Measurements from ENCODE around the gene EZH1. TPM values are rescaled to one million over a fixed set of nuclear protein-coding genes. Genes with fewer than 3 reads are reported as not detected.
A peak's percentile ranks its signal among the peaks of the same experiment; 100 is the strongest.

Gene EZH1
- total RNA-seq, 4 donors from 2014 or later, result 33.2 to 105 (median 51.0) TPM

GRCh38 chr17:42754782-42755181 is 9.9 kb upstream of the EZH1 start:
- WGBS, result 53% methylated on average over 3 of the region's 3 CpGs
- peaks cover 24% of the 10 kb centered on the region for H3K4me1 ChIP-seq
- H3K27me3 ChIP-seq, result no peaks in the 10 kb centered on the region
- peak in 1 of 2 donors; percentile 91 for DNase-seq (ENCODE audit: low spot score in 2 of 2)
- H3K36me3 ChIP-seq, result no peaks in the 10 kb centered on the region
- H3K9me3 ChIP-seq, result no peaks in the 10 kb centered on the region
- TF ChIP-seq, protein P1, sequence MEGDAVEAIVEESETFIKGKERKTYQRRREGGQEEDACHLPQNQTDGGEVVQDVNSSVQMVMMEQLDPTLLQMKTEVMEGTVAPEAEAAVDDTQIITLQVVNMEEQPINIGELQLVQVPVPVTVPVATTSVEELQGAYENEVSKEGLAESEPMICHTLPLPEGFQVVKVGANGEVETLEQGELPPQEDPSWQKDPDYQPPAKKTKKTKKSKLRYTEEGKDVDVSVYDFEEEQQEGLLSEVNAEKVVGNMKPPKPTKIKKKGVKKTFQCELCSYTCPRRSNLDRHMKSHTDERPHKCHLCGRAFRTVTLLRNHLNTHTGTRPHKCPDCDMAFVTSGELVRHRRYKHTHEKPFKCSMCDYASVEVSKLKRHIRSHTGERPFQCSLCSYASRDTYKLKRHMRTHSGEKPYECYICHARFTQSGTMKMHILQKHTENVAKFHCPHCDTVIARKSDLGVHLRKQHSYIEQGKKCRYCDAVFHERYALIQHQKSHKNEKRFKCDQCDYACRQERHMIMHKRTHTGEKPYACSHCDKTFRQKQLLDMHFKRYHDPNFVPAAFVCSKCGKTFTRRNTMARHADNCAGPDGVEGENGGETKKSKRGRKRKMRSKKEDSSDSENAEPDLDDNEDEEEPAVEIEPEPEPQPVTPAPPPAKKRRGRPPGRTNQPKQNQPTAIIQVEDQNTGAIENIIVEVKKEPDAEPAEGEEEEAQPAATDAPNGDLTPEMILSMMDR (IDR thresholded peaks at IDR 0.05), result no peak
- TF ChIP-seq POLR2AphosphoS5 (IDR thresholded peaks at IDR 0.05), result no peak
- TF ChIP-seq POLR2A (IDR thresholded peaks at IDR 0.05), result no peak
- no peak for TF ChIP-seq EP300 (IDR thresholded peaks at IDR 0.05)
- no peak overlapping the region for H3K27ac ChIP-seq
- H3K4me3 ChIP-seq, result no peak overlapping the region

DNA sequence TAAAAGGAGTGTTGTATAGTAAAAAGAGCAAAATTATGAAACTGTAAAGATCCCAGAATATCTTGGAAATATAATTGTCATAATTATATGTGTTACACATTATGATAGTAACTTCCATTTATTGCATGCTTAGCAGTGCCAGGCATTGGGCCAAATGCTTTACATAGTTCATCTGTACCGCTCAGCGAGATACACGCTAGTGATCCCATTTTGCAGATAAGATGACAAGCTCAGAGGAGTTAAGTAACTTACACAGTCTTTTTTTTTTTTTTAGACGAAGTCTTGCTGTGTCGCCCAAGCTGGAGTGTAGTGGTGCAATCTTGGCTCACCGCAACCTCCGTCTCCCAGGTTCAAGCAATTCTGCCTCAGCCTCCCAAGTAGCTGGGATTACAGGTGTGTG is 6.8 kb upstream of the EZH1 start:
- WGBS, result 67% methylated on average over 7 of the region's 7 CpGs

GRCh38 chr17:42750739-42751344 is 6.0 kb upstream of the EZH1 start:
- H3K27me3 ChIP-seq, result no peaks in the 10 kb centered on the region
- whole genome bisulfite sequencing, result 40% methylated on average over 3 of the region's 3 CpGs
- H3K4me1 ChIP-seq, result peaks cover 36% of the 10 kb centered on the region
- no peak overlapping the region for H3K4me3 ChIP-seq
- H3K27ac ChIP-seq, result peak overlapping the region; percentile 87
- H3K36me3 ChIP-seq, result no peaks in the 10 kb centered on the region
- DNase-seq (ENCODE audit: low spot score in 2 of 2), result no peak
- TF ChIP-seq, protein P1 (IDR thresholded peaks at IDR 0.05), result no peak
- TF ChIP-seq POLR2A (IDR thresholded peaks at IDR 0.05) (no peak), EP300 (IDR thresholded peaks at IDR 0.05) (no peak), POLR2AphosphoS5 (IDR thresholded peaks at IDR 0.05) (no peak)
- H3K9me3 ChIP-seq, result no peaks in the 10 kb centered on the region

More for the DNA sequence above, 6.8 kb upstream of the EZH1 start:
- H3K9me3 ChIP-seq, result no peaks in the 10 kb centered on the region
- H3K27ac ChIP-seq, result no peak overlapping the region
- no peaks in the 10 kb centered on the region for H3K27me3 ChIP-seq
- H3K4me1 ChIP-seq, result peaks cover 36% of the 10 kb centered on the region
- TF ChIP-seq POLR2A (IDR thresholded peaks at IDR 0.05) (no peak), EP300 (IDR thresholded peaks at IDR 0.05) (no peak), POLR2AphosphoS5 (IDR thresholded peaks at IDR 0.05) (no peak)
- TF ChIP-seq, protein P1 (IDR thresholded peaks at IDR 0.05), result no peak
- no peak overlapping the region for H3K4me3 ChIP-seq
- DNase-seq (ENCODE audit: low spot score in 2 of 2), result no peak
- H3K36me3 ChIP-seq, result no peaks in the 10 kb centered on the region

DNA sequence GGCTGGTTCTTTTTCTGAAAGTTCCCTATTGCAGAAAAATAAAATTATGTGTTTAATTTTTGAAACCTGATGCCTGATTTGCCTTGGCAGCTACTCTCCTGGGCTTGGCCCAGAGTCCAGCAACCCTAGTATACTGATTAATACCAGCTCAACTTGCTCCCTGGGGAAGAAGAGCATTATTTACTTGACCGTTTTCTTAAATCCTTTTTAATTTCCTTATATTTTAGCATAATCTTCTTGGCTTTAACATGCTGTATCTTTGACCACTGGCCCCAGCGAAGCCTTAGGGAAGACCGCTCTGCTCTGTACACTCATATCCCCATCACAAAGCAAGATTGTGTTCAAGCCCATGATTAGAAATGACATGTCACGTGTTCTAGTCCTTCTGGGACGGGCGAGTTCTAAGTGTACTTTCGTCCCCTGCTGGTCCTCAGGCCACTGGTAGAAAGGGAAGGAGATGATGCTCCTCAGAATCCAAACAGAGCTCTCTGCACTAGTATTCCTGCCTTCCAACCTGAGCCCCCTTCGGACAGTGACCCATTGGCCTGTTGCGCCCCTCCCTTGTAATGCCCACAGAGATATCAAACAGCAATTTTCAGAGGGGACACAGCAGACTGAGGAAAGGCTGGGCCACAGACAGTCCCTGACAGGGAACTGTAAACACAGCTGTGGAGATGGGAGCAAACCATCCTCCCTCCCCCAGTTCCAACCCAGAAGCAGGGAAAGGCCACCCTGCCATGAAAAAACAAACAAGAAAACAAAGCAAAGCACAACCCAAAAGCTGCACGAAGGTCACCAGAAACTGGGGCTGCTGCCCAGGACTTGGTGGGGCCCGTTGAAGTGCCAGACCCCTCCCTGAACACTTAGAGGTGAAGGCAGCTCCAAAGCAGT is 4.3 kb upstream of the EZH1 start:
- Histone ChIP-seq H3K4me3 (no peak overlapping the region), H3K27ac (peak overlapping the region; percentile 87), H3K9me3 (no peaks in the 10 kb centered on the region), H3K4me1 (peaks cover 43% of the 10 kb centered on the region), H3K27me3 (no peaks in the 10 kb centered on the region), H3K36me3 (no peaks in the 10 kb centered on the region)
- no peak for DNase-seq (ENCODE audit: low spot score in 2 of 2)
- WGBS, result 64% methylated on average over 11 of the region's 11 CpGs
- no peak for TF ChIP-seq POLR2A (IDR thresholded peaks at IDR 0.05)
- TF ChIP-seq POLR2AphosphoS5 (IDR thresholded peaks at IDR 0.05), result no peak
- TF ChIP-seq, protein P1 (IDR thresholded peaks at IDR 0.05), result no peak
- TF ChIP-seq EP300 (IDR thresholded peaks at IDR 0.05), result no peak

Measured in suprapubic skin (tissue), 4 donors.